SU-DHL-6 (cell line): Measurements from ENCODE around the gene ELL2.

Experiments
- EZH2phosphoT487 ChIP-seq: fragments of 200-600 bp; sonication (generic), shearing (Covaris generic); conservative IDR thresholded peaks from 2 replicates; pipeline ENCODE4 v1.6.1; 2018; ENCODE audit warnings: mild to moderate bottlenecking, antibody characterized with exemption, low read length, moderate library complexity, mixed read lengths
- TF ChIP-seq, protein P1 (sequence below): fragments of 200-600 bp; sonication (generic); IDR thresholded peaks from one replicate; pipeline ENCODE4 v1.5.1; 2017; ENCODE audit warnings: antibody characterized with exemption, mild to moderate bottlenecking, low read length, moderate library complexity; ENCODE audit not compliant: insufficient read depth, poor library complexity, severe bottlenecking

DNA sequence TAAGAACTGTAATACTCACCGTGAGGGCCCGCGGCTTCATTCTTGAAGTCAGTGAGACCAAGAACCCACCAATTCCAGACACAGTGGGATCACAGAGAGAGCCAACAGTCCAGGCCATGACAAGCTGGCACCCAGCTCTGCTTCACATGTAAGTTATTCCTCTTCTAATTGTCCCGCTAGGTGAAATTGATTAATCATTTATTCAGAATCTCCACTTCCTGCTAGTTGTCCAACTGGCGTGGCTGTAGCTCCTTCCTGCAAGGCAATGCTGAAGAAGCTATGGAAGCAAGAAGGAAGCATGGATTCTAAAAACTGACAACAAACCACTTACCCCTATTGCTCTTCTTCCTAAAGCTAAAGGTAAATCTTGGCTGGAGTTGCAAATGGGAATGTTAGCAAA is 109.1 kb downstream of the ELL2 start:
- TF ChIP-seq, protein P1, sequence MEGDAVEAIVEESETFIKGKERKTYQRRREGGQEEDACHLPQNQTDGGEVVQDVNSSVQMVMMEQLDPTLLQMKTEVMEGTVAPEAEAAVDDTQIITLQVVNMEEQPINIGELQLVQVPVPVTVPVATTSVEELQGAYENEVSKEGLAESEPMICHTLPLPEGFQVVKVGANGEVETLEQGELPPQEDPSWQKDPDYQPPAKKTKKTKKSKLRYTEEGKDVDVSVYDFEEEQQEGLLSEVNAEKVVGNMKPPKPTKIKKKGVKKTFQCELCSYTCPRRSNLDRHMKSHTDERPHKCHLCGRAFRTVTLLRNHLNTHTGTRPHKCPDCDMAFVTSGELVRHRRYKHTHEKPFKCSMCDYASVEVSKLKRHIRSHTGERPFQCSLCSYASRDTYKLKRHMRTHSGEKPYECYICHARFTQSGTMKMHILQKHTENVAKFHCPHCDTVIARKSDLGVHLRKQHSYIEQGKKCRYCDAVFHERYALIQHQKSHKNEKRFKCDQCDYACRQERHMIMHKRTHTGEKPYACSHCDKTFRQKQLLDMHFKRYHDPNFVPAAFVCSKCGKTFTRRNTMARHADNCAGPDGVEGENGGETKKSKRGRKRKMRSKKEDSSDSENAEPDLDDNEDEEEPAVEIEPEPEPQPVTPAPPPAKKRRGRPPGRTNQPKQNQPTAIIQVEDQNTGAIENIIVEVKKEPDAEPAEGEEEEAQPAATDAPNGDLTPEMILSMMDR, result no peak
- TF ChIP-seq EZH2phosphoT487, result no peak
